K562 (cell line): ENCODE data around the gene UROS. TPM values are rescaled to one million over a fixed set of nuclear protein-coding genes. Genes with fewer than 3 reads are reported as not detected.

Experiments
- ATAC-seq: fragments of 200-7000 bp; cut with Tn5 transposase; 3 replicates; pipeline ENCODE4 v1.9.1; 2020; ENCODE audit warnings: moderate library complexity
- BruUV-seq: library from RNA; stranded (reverse); fragments of 400-500 nt; replicated peaks from 2 replicates; lab custom pipeline; 2021; lab: Mats Ljungman, UMichigan
- CTCF ChIA-PET: fragments of 300-600 bp; formaldehyde crosslinking; extraction: SDS; loops from one replicate; lab custom pipeline; 2021; ENCODE audit warnings: low intra/inter-chr PET ratio; lab: Yijun Ruan, JAX
- POLR2A ChIA-PET: fragments of 300-600, 350-650 bp; sonication (Branson Sonifier 250); formaldehyde crosslinking; extraction: SDS; loops from one replicate; lab custom pipeline; 2021; ENCODE audit warnings: antibody characterized with exemption, inconsistent platforms; lab: Yijun Ruan, JAX
- DNase-seq, 4 experiments: peaks; one replicate each; pipeline versions ENCODE4 v3.0.0 to v3.0.0-alpha.2; 2011 to 2018; ENCODE audit warnings: low spot score in 3 of 4, mixed read lengths in 3 of 4; ENCODE audit errors: extremely low read depth in 1 of 4
- FAIRE-seq: peaks from 2 replicates; lab custom pipeline; 2011; peaks lifted over from hg19 to GRCh38; lab: Jason Lieb, UNC
- H2AFZ ChIP-seq: 2 replicates; pipeline ENCODE4 v1.6.0; 2011; ENCODE audit warnings: low read depth, low read length, control low read depth, inconsistent platforms
- H3K27ac ChIP-seq: fragments of 200-600 bp; 3 replicates; pipeline ENCODE4 v1.8.0; 2011; ENCODE audit warnings: low read depth, mild to moderate bottlenecking, control low read depth, inconsistent platforms, low read length, moderate library complexity, mixed read lengths; ENCODE audit errors: extremely low read depth
- H3K27me3 ChIP-seq, 2 experiments: fragments of 300-600 bp in 1 of 2; 2 replicates in 1 of 2; 3 replicates in 1 of 2; pipeline versions ENCODE4 v1.6.0 to v1.8.0; 2011; ENCODE audit warnings: inconsistent platforms in 2 of 2, low read length in 2 of 2, mild to moderate bottlenecking in 1 of 2, mixed read lengths in 1 of 2, moderate library complexity in 1 of 2; ENCODE audit not compliant: control insufficient read depth in 2 of 2, insufficient read depth in 2 of 2
- H3K36me3 ChIP-seq: fragments of 300-600 bp; 3 replicates; pipeline ENCODE4 v1.8.0; 2011; ENCODE audit warnings: mild to moderate bottlenecking, low read length, inconsistent platforms; ENCODE audit not compliant: control insufficient read depth, insufficient read depth
- H3K4me1 ChIP-seq, 2 experiments: fragments of 200-600 bp in 1 of 2; replicated peaks in 1 of 2; 2 replicates in 1 of 2; 3 replicates in 1 of 2; pipeline versions ENCODE4 v1.5.1 to v1.8.0; 2011; ENCODE audit warnings: inconsistent platforms in 2 of 2, low read length in 2 of 2, mild to moderate bottlenecking in 1 of 2, mixed read lengths in 1 of 2, moderate library complexity in 1 of 2; ENCODE audit not compliant: control insufficient read depth in 2 of 2, insufficient read depth in 2 of 2
- H3K4me2 ChIP-seq: 2 replicates; pipeline ENCODE4 v1.6.1; 2011; ENCODE audit warnings: low read length, control low read depth, inconsistent platforms, mixed read lengths; ENCODE audit not compliant: insufficient read depth
- H3K4me3 ChIP-seq: fragments of 200-600 bp; sonication (generic), shearing (Covaris generic); 2 replicates; pipeline ENCODE4 v1.5.1; 2016; ENCODE audit warnings: control low read depth, inconsistent platforms
- H3K79me2 ChIP-seq: fragments of 200-600 bp; 3 replicates; pipeline ENCODE4 v1.8.0; 2011; ENCODE audit warnings: low read length, inconsistent platforms; ENCODE audit not compliant: control insufficient read depth, insufficient read depth
- H3K9ac ChIP-seq, 2 experiments: 2 replicates each; pipeline versions ENCODE4 v1.6.0 to v1.6.1; 2011; ENCODE audit warnings: low read depth in 2 of 2, low read length in 2 of 2, control low read depth in 1 of 2, inconsistent platforms in 1 of 2, mild to moderate bottlenecking in 1 of 2, mixed read lengths in 1 of 2; ENCODE audit not compliant: insufficient read depth in 1 of 2
- H3K9me1 ChIP-seq: one replicate; pipeline ENCODE4 v1.6.0; 2011; ENCODE audit warnings: inconsistent platforms, mild to moderate bottlenecking, low read length, moderate library complexity; ENCODE audit not compliant: control insufficient read depth, insufficient read depth
- H3K9me3 ChIP-seq: replicated peaks from 2 replicates; pipeline ENCODE4 v1.5.1; 2011; ENCODE audit warnings: low read depth, low read length, inconsistent platforms; ENCODE audit not compliant: control insufficient read depth, insufficient read depth
- H4K20me1 ChIP-seq: replicated peaks from 2 replicates; pipeline ENCODE4 v1.6.1; 2011; ENCODE audit warnings: low read length, inconsistent platforms, mixed read lengths; ENCODE audit not compliant: control insufficient read depth, insufficient read depth
- ARNT ChIP-seq, 2 experiments: fragments of 450-650 bp; IDR thresholded peaks; 2 replicates each; pipeline ENCODE4 v1.6.1; 2016; ENCODE audit warnings: mild to moderate bottlenecking in 1 of 2
- CHD2 ChIP-seq: IDR thresholded peaks from 2 replicates; pipeline ENCODE4 v1.6.1; 2011; ENCODE audit warnings: low read depth, low read length
- FOXA3 ChIP-seq, 2 experiments: fragments of 450-650 bp in 1 of 2; sonication (generic) in 1 of 2; formaldehyde crosslinking; IDR thresholded peaks in 1 of 2; conservative IDR thresholded peaks in 1 of 2; 2 replicates each; pipeline versions ENCODE4 v1.4.0 to v1.8.0; 2020 to 2022; ENCODE audit warnings: mild to moderate bottlenecking in 2 of 2, missing genetic modification reagents in 1 of 2
- FOXM1 ChIP-seq, 2 experiments: fragments of 450-650 bp in 1 of 2; sonication (generic) in 1 of 2; formaldehyde crosslinking in 1 of 2; IDR thresholded peaks; 2 replicates each; pipeline versions ENCODE4 v1.6.1 to v1.9.0; 2017 to 2022; ENCODE audit warnings: low read depth in 2 of 2, mild to moderate bottlenecking in 2 of 2, missing genetic modification reagents in 1 of 2, moderate library complexity in 1 of 2
- HNRNPL ChIP-seq: fragments of 200-400 bp; formaldehyde crosslinking; IDR thresholded peaks from 2 replicates; pipeline ENCODE4 v1.6.1; 2017; ENCODE audit warnings: low read depth, mild to moderate bottlenecking, low read length
- RAD51 ChIP-seq: fragments of 450-650 bp; IDR thresholded peaks from 2 replicates; pipeline ENCODE4 v1.7.1; 2016; ENCODE audit warnings: low read depth, mild to moderate bottlenecking, borderline replicate concordance
- RHOXF2B ChIP-seq: fragments of 250-450 bp; sonication (Bioruptor Pico); conservative IDR thresholded peaks from 2 replicates; pipeline ENCODE4 v1.5.1; 2021
- U2AF1 ChIP-seq: fragments of 200-400 bp; formaldehyde crosslinking; optimal IDR thresholded peaks from 2 replicates; pipeline ENCODE3; 2017; ENCODE audit warnings: mild to moderate bottlenecking, low read depth, low read length, moderate library complexity
- ZBTB12 ChIP-seq: fragments of 250-450 bp; sonication (Bioruptor Pico); IDR thresholded peaks from 2 replicates; pipeline ENCODE4 v1.4.0; 2020
- ZNF398 ChIP-seq: fragments of 250-450 bp; sonication (Bioruptor Pico); IDR thresholded peaks from 2 replicates; pipeline ENCODE4 v1.8.0; 2021; ENCODE audit warnings: moderate library complexity, mild to moderate bottlenecking, inconsistent platforms
- ZNF431 ChIP-seq: sonication (generic); formaldehyde crosslinking; IDR thresholded peaks from 2 replicates; pipeline ENCODE4 v1.8.0; 2022; ENCODE audit warnings: mild to moderate bottlenecking, missing genetic modification reagents
- ZZZ3 ChIP-seq: fragments of 450-650 bp; IDR thresholded peaks from 2 replicates; pipeline ENCODE4 v1.6.1; 2016; ENCODE audit warnings: antibody characterized with exemption, mild to moderate bottlenecking, moderate library complexity
- WGBS: fragments of 100-300 bp; shearing (Covaris generic); methylation state at CpG from one replicate; pipeline ENCODE4 v1.1.6; 2016; ENCODE audit warnings: low coverage, mixed read lengths; ENCODE audit not compliant: insufficient coverage; ENCODE audit errors: missing lambda C conversion rate; 5-methylcytosine and 5-hydroxymethylcytosine counted together
- in situ Hi-C: fragments of 300-500 bp; cut with MboI; formaldehyde crosslinking; loops from 4 replicates; pipeline ENCODE4 v1.15.0; 2018; ENCODE audit warnings: inconsistent platforms, mixed read lengths
- intact Hi-C: fragments of 100-400 bp; cut with micrococcal nuclease; formaldehyde crosslinking; loops from 2 replicates; pipeline ENCODE4 v1.14.2; 2022
- polyA plus RNA-seq, 8 experiments: library from polyadenylated mRNA; depleted of rRNA in 4 of 8; stranded (reverse) in 5 of 8; unstranded in 3 of 8; fragments of >200 nt; fragmentation: Nextera tagmentation in 2 of 8; fragmentation: Illumina TruSeq in 1 of 8; extraction: Ambion mirVana in 2 of 8; extraction: Trizol in 1 of 8; gene quantifications; 2 replicates each; pipeline versions ENCODE4 v1.2.1 to v1.2.3, GENCODE V29; 2011 to 2014; ENCODE audit warnings: inconsistent platforms in 1 of 8, missing spikeins in 1 of 8
- total RNA-seq, 7 experiments: library from RNA; depleted of rRNA in 6 of 7; stranded (reverse); fragments of >200 nt in 6 of 7; fragmentation: Illumina TruSeq in 2 of 7; extraction: Trizol in 2 of 7; gene quantifications; 2 replicates each; pipeline versions ENCODE4 v1.2.1 to v1.2.3, GENCODE V29; 2011 to 2021; ENCODE audit warnings: low replicate concordance in 1 of 7
- TF ChIP-seq, protein P1 (sequence below): sonication (generic); formaldehyde crosslinking; IDR thresholded peaks from 2 replicates; pipeline ENCODE4 v1.4.0; 2020; ENCODE audit warnings: mild to moderate bottlenecking, missing genetic modification reagents
- TF ChIP-seq, protein P2 (sequence below): sonication (generic); formaldehyde crosslinking; IDR thresholded peaks from 2 replicates; pipeline ENCODE4 v1.8.1; 2023; ENCODE audit warnings: mild to moderate bottlenecking, missing genetic modification reagents

UROS gene
- total and polyA plus RNA-seq, 9 of the 15 experiments (the other 6 are each of a cell fraction or from before 2014, with no cell fraction given) = 6.4 to 39.1 (median 32.3) TPM

GRCh38 chr10:125779403-125780327 lies 43.4 kb downstream of the UROS start:
- FAIRE-seq (no peak), DNase-seq (no peak), ATAC-seq (no peak)
- Histone ChIP-seq H3K4me1 (peaks cover 0 to 9% of the 10 kb centered on the region in 2 experiments; a peak in 2 of 5 replicates), H2AFZ (no peak overlapping the region), H3K4me3 (no peak overlapping the region), H3K79me2 (no peaks in the 10 kb centered on the region), H3K27ac (no peak overlapping the region), H3K9me1 (no peaks in the 10 kb centered on the region), H3K4me2 (no peak overlapping the region), H3K27me3 (no peaks in the 10 kb centered on the region), H3K9me3 (no peaks in the 10 kb centered on the region), H3K9ac (no peak overlapping the region), H3K36me3 (no peaks in the 10 kb centered on the region), H4K20me1 (no peaks in the 10 kb centered on the region)
- in situ Hi-C loops (no loop called here), intact Hi-C loops (no loop called here)
- POLR2A ChIA-PET = no interaction called here
- CTCF ChIA-PET = no interaction called here
- 12% methylated on average over 8 of the region's 10 CpGs for WGBS
- no TSS peak for BruUV-seq
- TF ChIP-seq CHD2 (no peak), ZNF431 (CRISPR knock-in tag) (no peak), U2AF1 (no peak), ARNT (IDR thresholded peaks at IDR 0.05) (no peak), HNRNPL (no peak), RHOXF2B (CRISPR knock-in tag) (no peak), FOXA3 (CRISPR knock-in tag; conservative IDR thresholded peaks at IDR 0.05 in 1 of 2, IDR thresholded peaks at IDR 0.05 in 1 of 2) (no peak), ZNF398 (CRISPR knock-in tag) (no peak), ZZZ3 (no peak), FOXM1 (IDR thresholded peaks at IDR 0.05; ENCODE audit: low read depth) (no peak), FOXM1 (CRISPR knock-in tag; IDR thresholded peaks at IDR 0.05; ENCODE audit: low read depth) (no peak), ZBTB12 (CRISPR knock-in tag) (no peak), RAD51 (no peak)
- TF ChIP-seq, protein P1, sequence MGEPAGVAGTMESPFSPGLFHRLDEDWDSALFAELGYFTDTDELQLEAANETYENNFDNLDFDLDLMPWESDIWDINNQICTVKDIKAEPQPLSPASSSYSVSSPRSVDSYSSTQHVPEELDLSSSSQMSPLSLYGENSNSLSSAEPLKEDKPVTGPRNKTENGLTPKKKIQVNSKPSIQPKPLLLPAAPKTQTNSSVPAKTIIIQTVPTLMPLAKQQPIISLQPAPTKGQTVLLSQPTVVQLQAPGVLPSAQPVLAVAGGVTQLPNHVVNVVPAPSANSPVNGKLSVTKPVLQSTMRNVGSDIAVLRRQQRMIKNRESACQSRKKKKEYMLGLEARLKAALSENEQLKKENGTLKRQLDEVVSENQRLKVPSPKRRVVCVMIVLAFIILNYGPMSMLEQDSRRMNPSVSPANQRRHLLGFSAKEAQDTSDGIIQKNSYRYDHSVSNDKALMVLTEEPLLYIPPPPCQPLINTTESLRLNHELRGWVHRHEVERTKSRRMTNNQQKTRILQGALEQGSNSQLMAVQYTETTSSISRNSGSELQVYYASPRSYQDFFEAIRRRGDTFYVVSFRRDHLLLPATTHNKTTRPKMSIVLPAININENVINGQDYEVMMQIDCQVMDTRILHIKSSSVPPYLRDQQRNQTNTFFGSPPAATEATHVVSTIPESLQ (CRISPR knock-in tag) = no peak
- TF ChIP-seq, protein P2, sequence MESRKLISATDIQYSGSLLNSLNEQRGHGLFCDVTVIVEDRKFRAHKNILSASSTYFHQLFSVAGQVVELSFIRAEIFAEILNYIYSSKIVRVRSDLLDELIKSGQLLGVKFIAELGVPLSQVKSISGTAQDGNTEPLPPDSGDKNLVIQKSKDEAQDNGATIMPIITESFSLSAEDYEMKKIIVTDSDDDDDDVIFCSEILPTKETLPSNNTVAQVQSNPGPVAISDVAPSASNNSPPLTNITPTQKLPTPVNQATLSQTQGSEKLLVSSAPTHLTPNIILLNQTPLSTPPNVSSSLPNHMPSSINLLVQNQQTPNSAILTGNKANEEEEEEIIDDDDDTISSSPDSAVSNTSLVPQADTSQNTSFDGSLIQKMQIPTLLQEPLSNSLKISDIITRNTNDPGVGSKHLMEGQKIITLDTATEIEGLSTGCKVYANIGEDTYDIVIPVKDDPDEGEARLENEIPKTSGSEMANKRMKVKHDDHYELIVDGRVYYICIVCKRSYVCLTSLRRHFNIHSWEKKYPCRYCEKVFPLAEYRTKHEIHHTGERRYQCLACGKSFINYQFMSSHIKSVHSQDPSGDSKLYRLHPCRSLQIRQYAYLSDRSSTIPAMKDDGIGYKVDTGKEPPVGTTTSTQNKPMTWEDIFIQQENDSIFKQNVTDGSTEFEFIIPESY (CRISPR knock-in tag) = no peak
